SK-N-SH treated with all-trans-retinoic acid at 6 μM for 48 hours (cell line): ENCODE measurements around the gene ACBD6.
"Not testable (repeated sequence)": the region's sequence is repeated elsewhere in the genome, so short reads cannot be mapped to it uniquely, and the experiment has no call there.

ENCODE experiments used
- ATAC-seq: fragments of 200-7000 bp; cut with Tn5 transposase; 3 replicates; pipeline ENCODE4 v1.9.1; 2020; ENCODE audit warnings: mild to moderate bottlenecking, moderate library complexity
- ARNTL ChIP-seq: fragments of 450-650 bp; formaldehyde crosslinking; IDR thresholded peaks from 2 replicates; pipeline ENCODE4 v1.5.0; 2020; ENCODE audit warnings: low read depth, mild to moderate bottlenecking, moderate library complexity, borderline replicate concordance
- CSDC2 ChIP-seq: fragments of 250-450 bp; sonication (Bioruptor Pico); IDR thresholded peaks from 2 replicates; pipeline ENCODE4 v1.5.0; 2020; ENCODE audit warnings: mild to moderate bottlenecking, moderate library complexity
- CSRNP3 ChIP-seq: fragments of 250-450 bp; sonication (Bioruptor Pico); IDR thresholded peaks from 2 replicates; pipeline ENCODE4 v1.5.1; 2021; ENCODE audit warnings: mild to moderate bottlenecking, moderate library complexity
- ESRRG ChIP-seq: fragments of 250-450 bp; sonication (Bioruptor Pico); IDR thresholded peaks from 2 replicates; pipeline ENCODE4 v1.6.1; 2021; ENCODE audit warnings: mild to moderate bottlenecking
- GLIS3 ChIP-seq: fragments of 250-450 bp; sonication (Bioruptor Pico); IDR thresholded peaks from 2 replicates; pipeline ENCODE4 v1.5.0; 2020; ENCODE audit warnings: mild to moderate bottlenecking, moderate library complexity
- ISL1 ChIP-seq: fragments of 250-450 bp; sonication (Bioruptor Pico); IDR thresholded peaks from 2 replicates; pipeline ENCODE4 v2.1.2; 2022; ENCODE audit warnings: mild to moderate bottlenecking, moderate library complexity
- OSR1 ChIP-seq: fragments of 250-450 bp; sonication (Bioruptor Pico); IDR thresholded peaks from 2 replicates; pipeline ENCODE4 v1.8.0; 2022; ENCODE audit warnings: moderate library complexity, mild to moderate bottlenecking, inconsistent platforms
- PPARA ChIP-seq: fragments of 250-450 bp; sonication (Bioruptor Pico); IDR thresholded peaks from 2 replicates; pipeline ENCODE4 v1.5.0; 2020; ENCODE audit warnings: mild to moderate bottlenecking, borderline replicate concordance
- RARB ChIP-seq: fragments of 250-450 bp; sonication (Bioruptor Pico); IDR thresholded peaks from 2 replicates; pipeline ENCODE4 v1.8.0; 2021; ENCODE audit warnings: mild to moderate bottlenecking, moderate library complexity
- SNAI2 ChIP-seq: fragments of 250-450 bp; sonication (Bioruptor Pico); IDR thresholded peaks from 2 replicates; pipeline ENCODE4 v1.5.0; 2020; ENCODE audit warnings: mild to moderate bottlenecking, moderate library complexity
- TOX ChIP-seq: fragments of 250-450 bp; sonication (Bioruptor Pico); IDR thresholded peaks from 2 replicates; pipeline ENCODE4 v1.8.0; 2021; ENCODE audit warnings: mild to moderate bottlenecking, moderate library complexity, borderline replicate concordance
- ZC3H10 ChIP-seq: fragments of 250-450 bp; sonication (Bioruptor Pico); IDR thresholded peaks from 2 replicates; pipeline ENCODE4 v1.5.1; 2021; ENCODE audit warnings: mild to moderate bottlenecking, moderate library complexity
- ZFP3 ChIP-seq: fragments of 250-450 bp; sonication (Bioruptor Pico); IDR thresholded peaks from 2 replicates; pipeline ENCODE4 v1.5.0; 2020; ENCODE audit warnings: mild to moderate bottlenecking, moderate library complexity
- ZNF8 ChIP-seq: fragments of 450-650 bp; formaldehyde crosslinking; IDR thresholded peaks from 2 replicates; pipeline ENCODE4 v1.5.0; 2020; ENCODE audit warnings: mild to moderate bottlenecking, moderate library complexity
- TF ChIP-seq, protein P1 (sequence below): fragments of 250-450 bp; sonication (Bioruptor Pico); IDR thresholded peaks from 2 replicates; pipeline ENCODE4 v1.5.1; 2020; ENCODE audit warnings: low read depth, mild to moderate bottlenecking, moderate library complexity
- TF ChIP-seq, protein P2 (sequence below): fragments of 250-450 bp; sonication (Bioruptor Pico); IDR thresholded peaks from 2 replicates; pipeline ENCODE4 v1.5.0; 2020; ENCODE audit warnings: mild to moderate bottlenecking, moderate library complexity
- TF ChIP-seq, protein P3 (sequence below): fragments of 250-450 bp; sonication (Bioruptor Pico); IDR thresholded peaks from 2 replicates; pipeline ENCODE4 v1.8.0; 2021; ENCODE audit warnings: low read depth, mild to moderate bottlenecking, moderate library complexity, borderline replicate concordance

The ACBD6 gene

DNA sequence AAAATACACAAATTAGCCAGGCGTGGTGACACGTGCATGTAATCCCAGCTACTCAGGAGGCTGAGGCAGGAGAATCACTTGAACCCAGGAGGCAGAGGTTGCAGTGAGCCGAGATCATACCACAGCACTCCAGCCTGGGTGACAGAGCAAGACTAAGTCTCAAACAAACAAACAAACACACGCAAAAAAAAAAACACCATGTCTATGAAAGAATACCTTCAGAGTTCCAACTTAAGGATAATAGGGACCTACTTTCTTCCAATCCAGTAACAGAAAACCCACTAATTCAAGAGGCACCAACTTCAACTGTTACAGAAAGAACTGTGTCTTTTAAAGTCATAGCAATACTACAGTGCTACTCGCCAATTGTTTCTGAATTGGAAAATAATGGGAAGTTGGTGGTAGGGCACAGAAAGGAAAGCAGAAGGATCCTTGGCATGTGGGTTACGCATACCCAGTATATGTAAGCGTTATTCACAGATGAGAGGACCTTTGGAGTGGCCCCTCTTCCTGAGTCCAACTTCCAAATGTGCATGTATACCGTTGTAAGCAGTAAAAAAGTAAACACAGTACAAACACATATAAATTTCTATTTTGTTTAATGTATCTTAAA, 87.0 kb downstream of the ACBD6 start:
- TF ChIP-seq ZFP3 (CRISPR knock-in tag) = no peak
- TF ChIP-seq, protein P1, sequence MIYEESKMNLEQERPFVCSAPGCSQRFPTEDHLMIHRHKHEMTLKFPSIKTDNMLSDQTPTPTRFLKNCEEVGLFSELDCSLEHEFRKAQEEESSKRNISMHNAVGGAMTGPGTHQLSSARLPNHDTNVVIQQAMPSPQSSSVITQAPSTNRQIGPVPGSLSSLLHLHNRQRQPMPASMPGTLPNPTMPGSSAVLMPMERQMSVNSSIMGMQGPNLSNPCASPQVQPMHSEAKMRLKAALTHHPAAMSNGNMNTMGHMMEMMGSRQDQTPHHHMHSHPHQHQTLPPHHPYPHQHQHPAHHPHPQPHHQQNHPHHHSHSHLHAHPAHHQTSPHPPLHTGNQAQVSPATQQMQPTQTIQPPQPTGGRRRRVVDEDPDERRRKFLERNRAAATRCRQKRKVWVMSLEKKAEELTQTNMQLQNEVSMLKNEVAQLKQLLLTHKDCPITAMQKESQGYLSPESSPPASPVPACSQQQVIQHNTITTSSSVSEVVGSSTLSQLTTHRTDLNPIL (CRISPR knock-in tag) = no peak
- TF ChIP-seq RARB (CRISPR knock-in tag) = no peak
- no peak for TF ChIP-seq SNAI2 (CRISPR knock-in tag)
- no peak for TF ChIP-seq PPARA (CRISPR knock-in tag)
- no peak for TF ChIP-seq ZNF8 (CRISPR knock-in tag)
- no peak for TF ChIP-seq ISL1 (CRISPR knock-in tag)
- TF ChIP-seq, protein P2, sequence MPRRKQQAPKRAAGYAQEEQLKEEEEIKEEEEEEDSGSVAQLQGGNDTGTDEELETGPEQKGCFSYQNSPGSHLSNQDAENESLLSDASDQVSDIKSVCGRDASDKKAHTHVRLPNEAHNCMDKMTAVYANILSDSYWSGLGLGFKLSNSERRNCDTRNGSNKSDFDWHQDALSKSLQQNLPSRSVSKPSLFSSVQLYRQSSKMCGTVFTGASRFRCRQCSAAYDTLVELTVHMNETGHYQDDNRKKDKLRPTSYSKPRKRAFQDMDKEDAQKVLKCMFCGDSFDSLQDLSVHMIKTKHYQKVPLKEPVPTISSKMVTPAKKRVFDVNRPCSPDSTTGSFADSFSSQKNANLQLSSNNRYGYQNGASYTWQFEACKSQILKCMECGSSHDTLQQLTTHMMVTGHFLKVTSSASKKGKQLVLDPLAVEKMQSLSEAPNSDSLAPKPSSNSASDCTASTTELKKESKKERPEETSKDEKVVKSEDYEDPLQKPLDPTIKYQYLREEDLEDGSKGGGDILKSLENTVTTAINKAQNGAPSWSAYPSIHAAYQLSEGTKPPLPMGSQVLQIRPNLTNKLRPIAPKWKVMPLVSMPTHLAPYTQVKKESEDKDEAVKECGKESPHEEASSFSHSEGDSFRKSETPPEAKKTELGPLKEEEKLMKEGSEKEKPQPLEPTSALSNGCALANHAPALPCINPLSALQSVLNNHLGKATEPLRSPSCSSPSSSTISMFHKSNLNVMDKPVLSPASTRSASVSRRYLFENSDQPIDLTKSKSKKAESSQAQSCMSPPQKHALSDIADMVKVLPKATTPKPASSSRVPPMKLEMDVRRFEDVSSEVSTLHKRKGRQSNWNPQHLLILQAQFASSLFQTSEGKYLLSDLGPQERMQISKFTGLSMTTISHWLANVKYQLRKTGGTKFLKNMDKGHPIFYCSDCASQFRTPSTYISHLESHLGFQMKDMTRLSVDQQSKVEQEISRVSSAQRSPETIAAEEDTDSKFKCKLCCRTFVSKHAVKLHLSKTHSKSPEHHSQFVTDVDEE (CRISPR knock-in tag) = no peak
- no peak for ATAC-seq

GRCh38 chr1:180412583-180412982, 89.8 kb downstream of the ACBD6 start:
- ATAC-seq = no peak
- TF ChIP-seq ZC3H10 (CRISPR knock-in tag) = no peak
- TF ChIP-seq, all 23 proteins: peak for 0

GRCh38 chr1:180408128-180408527, 94.2 kb downstream of the ACBD6 start:
- not testable (repeated sequence) for ATAC-seq

DNA sequence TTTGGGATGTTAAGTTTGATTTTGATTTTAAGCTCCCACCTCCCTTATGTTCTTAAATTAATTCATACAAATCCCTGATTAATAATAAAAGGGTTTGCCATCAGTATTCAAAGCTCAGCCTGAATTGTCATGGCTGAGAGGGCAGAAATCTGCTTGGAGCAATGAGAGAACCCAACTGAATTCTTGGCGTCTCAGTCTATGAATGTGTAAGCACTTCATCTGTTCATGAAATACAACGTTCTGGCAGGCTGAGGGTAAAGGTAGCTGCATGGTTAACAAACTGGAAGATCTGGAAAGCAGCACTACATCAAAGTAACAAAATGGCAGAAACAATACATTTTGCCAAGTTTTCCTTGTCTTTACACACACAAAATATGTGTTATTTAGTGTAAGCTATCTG, 95.3 kb downstream of the ACBD6 start:
- ATAC-seq = no peak
- TF ChIP-seq RARB (CRISPR knock-in tag) (no peak), ISL1 (CRISPR knock-in tag) (no peak), ZNF8 (CRISPR knock-in tag) (no peak), GLIS3 (CRISPR knock-in tag) (no peak), OSR1 (no peak)
- TF ChIP-seq, protein P3, sequence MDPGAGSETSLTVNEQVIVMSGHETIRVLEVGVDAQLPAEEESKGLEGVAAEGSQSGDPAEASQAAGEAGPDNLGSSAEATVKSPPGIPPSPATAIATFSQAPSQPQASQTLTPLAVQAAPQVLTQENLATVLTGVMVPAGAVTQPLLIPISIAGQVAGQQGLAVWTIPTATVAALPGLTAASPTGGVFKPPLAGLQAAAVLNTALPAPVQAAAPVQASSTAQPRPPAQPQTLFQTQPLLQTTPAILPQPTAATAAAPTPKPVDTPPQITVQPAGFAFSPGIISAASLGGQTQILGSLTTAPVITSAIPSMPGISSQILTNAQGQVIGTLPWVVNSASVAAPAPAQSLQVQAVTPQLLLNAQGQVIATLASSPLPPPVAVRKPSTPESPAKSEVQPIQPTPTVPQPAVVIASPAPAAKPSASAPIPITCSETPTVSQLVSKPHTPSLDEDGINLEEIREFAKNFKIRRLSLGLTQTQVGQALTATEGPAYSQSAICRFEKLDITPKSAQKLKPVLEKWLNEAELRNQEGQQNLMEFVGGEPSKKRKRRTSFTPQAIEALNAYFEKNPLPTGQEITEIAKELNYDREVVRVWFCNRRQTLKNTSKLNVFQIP (CRISPR knock-in tag) = no peak

DNA sequence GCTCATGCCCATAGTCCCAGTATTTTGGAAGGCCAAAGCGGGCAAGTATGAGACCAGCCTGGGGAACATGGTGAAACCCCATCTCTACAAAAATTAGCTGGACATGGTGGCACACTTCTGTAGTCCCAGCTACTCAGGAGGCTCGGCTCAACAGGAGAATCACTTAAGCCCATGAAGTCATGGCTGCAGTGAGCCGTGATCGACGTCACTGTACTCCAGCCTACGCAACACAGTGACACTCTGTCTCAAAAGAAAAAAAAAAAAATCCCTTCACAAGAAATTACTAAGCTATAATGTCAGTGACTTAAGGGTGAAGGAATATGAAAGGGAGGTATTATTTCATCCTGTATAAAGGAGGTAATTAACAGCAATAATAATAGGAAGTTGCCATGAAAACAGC, 99.8 kb downstream of the ACBD6 start:
- TF ChIP-seq ZFP3 (CRISPR knock-in tag) = no peak
- TF ChIP-seq SNAI2 (CRISPR knock-in tag) = no peak
- TF ChIP-seq OSR1 = no peak
- no peak for TF ChIP-seq RARB (CRISPR knock-in tag)
- no peak for TF ChIP-seq TOX
- TF ChIP-seq, protein P3 (CRISPR knock-in tag) = no peak
- no peak for TF ChIP-seq ISL1 (CRISPR knock-in tag)
- TF ChIP-seq ARNTL (CRISPR knock-in tag) = no peak
- TF ChIP-seq, protein P2 (CRISPR knock-in tag) = no peak
- no peak for TF ChIP-seq CSRNP3 (CRISPR knock-in tag)
- TF ChIP-seq, protein P1 (CRISPR knock-in tag) = no peak
- no peak for TF ChIP-seq ESRRG
- no peak for TF ChIP-seq CSDC2
- no peak for ATAC-seq
